Measurements from ENCODE around the gene OR52B4. TPM values are rescaled to one million over a fixed set of nuclear protein-coding genes. Genes with fewer than 3 reads are reported as not detected.
"Not testable (repeated sequence)": the region's sequence is repeated elsewhere in the genome, so short reads cannot be mapped to it uniquely, and the experiment has no call there.

Gene OR52B4
- total RNA-seq, 2 donors from 2014 or later: not detected

- no peak for TF ChIP-seq CTCF (IDR thresholded peaks at IDR 0.05)
- Histone ChIP-seq H3K27me3 (no peaks in the 10 kb centered on the region), H3K9ac (ENCODE audit: low read depth in 2 of 2, low read length in 2 of 2) (no peak overlapping the region), H3K27ac (no peak overlapping the region), H3K36me3 (peaks cover 10% of the 10 kb centered on the region), H3K4me3 (no peak overlapping the region), H3K4me1 (no peaks in the 10 kb centered on the region), H3K9me3 (no peaks in the 10 kb centered on the region)
- no peak for DNase-seq
- intact Hi-C loops (cut with DNase I): loop anchor here (10.0 kb wide), 1 partner anchor 203 kb away; no protein-coding TSS in a partner anchor
These were observed 20.0 kb upstream of the OR52B4 start for GRCh38 chr11:4388221-4388620.

GRCh38 chr11:4385978-4386740 is 18.0 kb upstream of the OR52B4 start:
- H3K4me3 ChIP-seq: no peak overlapping the region
- H3K9ac ChIP-seq (ENCODE audit: low read depth in 2 of 2, low read length in 2 of 2): no peak overlapping the region
- no peaks in the 10 kb centered on the region for H3K27me3 ChIP-seq
- no peak for DNase-seq
- H3K9me3 ChIP-seq: no peaks in the 10 kb centered on the region
- intact Hi-C loops (cut with DNase I): loop anchor here (10.0 kb wide), 1 partner anchor 201 kb away; no protein-coding TSS in a partner anchor
- H3K4me1 ChIP-seq: no peaks in the 10 kb centered on the region
- no peak overlapping the region for H3K27ac ChIP-seq
- H3K36me3 ChIP-seq: peaks cover 10% of the 10 kb centered on the region
- no peak for TF ChIP-seq CTCF (IDR thresholded peaks at IDR 0.05)

GRCh38 chr11:4381901-4382300 is 13.7 kb upstream of the OR52B4 start:
- H3K9ac ChIP-seq (ENCODE audit: low read depth in 2 of 2, low read length in 2 of 2): no peak overlapping the region
- intact Hi-C loops (cut with DNase I): loop anchor here (10.0 kb wide), 1 partner anchor 197 kb away; no protein-coding TSS in a partner anchor
- H3K4me3 ChIP-seq: no peak overlapping the region
- H3K36me3 ChIP-seq: peaks cover 4% of the 10 kb centered on the region
- DNase-seq: no peak
- no peaks in the 10 kb centered on the region for H3K9me3 ChIP-seq
- no peaks in the 10 kb centered on the region for H3K27me3 ChIP-seq
- H3K27ac ChIP-seq: no peak overlapping the region
- TF ChIP-seq CTCF (IDR thresholded peaks at IDR 0.05): no peak
- H3K4me1 ChIP-seq: no peaks in the 10 kb centered on the region

- Histone ChIP-seq H3K4me1 (no peaks in the 10 kb centered on the region), H3K4me3 (no peak overlapping the region), H3K9me3 (no peaks in the 10 kb centered on the region), H3K27ac (no peak overlapping the region), H3K27me3 (no peaks in the 10 kb centered on the region), H3K9ac (ENCODE audit: low read depth in 2 of 2, low read length in 2 of 2) (no peak overlapping the region), H3K36me3 (no peaks in the 10 kb centered on the region)
- TF ChIP-seq CTCF (IDR thresholded peaks at IDR 0.05): no peak
- intact Hi-C loops (cut with DNase I): no loop called here
- no peak for DNase-seq
These were observed 7.4 kb upstream of the OR52B4 start for GRCh38 chr11:4375431-4376140.

- Histone ChIP-seq H3K36me3 (no peaks in the 10 kb centered on the region), H3K9me3 (no peaks in the 10 kb centered on the region), H3K4me3 (no peak overlapping the region), H3K27ac (no peak overlapping the region), H3K9ac (ENCODE audit: low read depth in 2 of 2, low read length in 2 of 2) (no peak overlapping the region), H3K27me3 (no peaks in the 10 kb centered on the region), H3K4me1 (no peaks in the 10 kb centered on the region)
- no peak for DNase-seq
- intact Hi-C loops (cut with DNase I): no loop called here
- no peak for TF ChIP-seq CTCF (IDR thresholded peaks at IDR 0.05)
These were observed 2.0 kb upstream of the OR52B4 start for GRCh38 chr11:4370166-4370565.

GRCh38 chr11:4348142-4348541 is 20.0 kb downstream of the OR52B4 start:
- intact Hi-C loops (cut with DNase I); H3K27ac ChIP-seq; H3K9ac ChIP-seq (ENCODE audit: low read depth in 2 of 2, low read length in 2 of 2); DNase-seq; H3K9me3 ChIP-seq; H3K27me3 ChIP-seq; H3K36me3 ChIP-seq; H3K4me1 ChIP-seq; H3K4me3 ChIP-seq: not testable (repeated sequence)

- H3K9me3 ChIP-seq; intact Hi-C loops (cut with DNase I); H3K9ac ChIP-seq (ENCODE audit: low read depth in 2 of 2, low read length in 2 of 2); DNase-seq; H3K27ac ChIP-seq; H3K4me3 ChIP-seq; H3K27me3 ChIP-seq; H3K4me1 ChIP-seq; H3K36me3 ChIP-seq: not testable (repeated sequence)
These were observed 22.8 kb downstream of the OR52B4 start for GRCh38 chr11:4345366-4345765.

- H3K9ac ChIP-seq (ENCODE audit: low read depth in 2 of 2, low read length in 2 of 2); H3K27me3 ChIP-seq; intact Hi-C loops (cut with DNase I): not testable (repeated sequence)
These were observed 33.8 kb downstream of the OR52B4 start for GRCh38 chr11:4334356-4334755.

More at GRCh38 chr11:4334356-4334755, 33.8 kb downstream of the OR52B4 start:
- DNase-seq, H3K4me1 ChIP-seq, H3K4me3 ChIP-seq, H3K27ac ChIP-seq, H3K36me3 ChIP-seq, H3K9me3 ChIP-seq: not testable (repeated sequence)
